H9 (cell line): ENCODE results near the gene AGO3. TPM values are rescaled to one million over a fixed set of nuclear protein-coding genes. Genes with fewer than 3 reads are reported as not detected.

Source experiments
- DNase-seq: peaks from one replicate; pipeline ENCODE4 v3.0.0-alpha.2; 2017
- H2AFZ ChIP-seq: one replicate; pipeline ENCODE4 v1.6.1; 2013; ENCODE audit warnings: mild to moderate bottlenecking, low read length, control low read depth, moderate library complexity
- H2AK5ac ChIP-seq: 2 replicates; pipeline ENCODE4 v1.6.1; 2013; ENCODE audit warnings: low read length, control low read depth, mixed read lengths; ENCODE audit not compliant: insufficient read length
- H2BK120ac ChIP-seq: one replicate; pipeline ENCODE4 v1.6.1; 2013; ENCODE audit warnings: low read depth, mild to moderate bottlenecking, low read length, control low read depth, inconsistent platforms; ENCODE audit not compliant: poor library complexity, severe bottlenecking
- H2BK12ac ChIP-seq: 2 replicates; pipeline ENCODE4 v1.6.1; 2013; ENCODE audit warnings: low read length, control low read depth, mixed read lengths, low read depth; ENCODE audit not compliant: insufficient read length
- H2BK15ac ChIP-seq: 2 replicates; pipeline ENCODE4 v1.6.1; 2013; ENCODE audit warnings: low read depth, low read length, control low read depth
- H2BK20ac ChIP-seq: one replicate; pipeline ENCODE4 v1.6.1; 2013; ENCODE audit warnings: low read depth, mild to moderate bottlenecking, low read length, control low read depth, inconsistent platforms; ENCODE audit not compliant: poor library complexity, severe bottlenecking
- H2BK5ac ChIP-seq: 2 replicates; pipeline ENCODE4 v1.6.1; 2013; ENCODE audit warnings: low read length, control low read depth, mixed read lengths; ENCODE audit not compliant: insufficient read length
- H3K14ac ChIP-seq: 2 replicates; pipeline ENCODE4 v1.6.1; 2013; ENCODE audit warnings: low read length, control low read depth; ENCODE audit not compliant: insufficient read depth
- H3K18ac ChIP-seq: 2 replicates; pipeline ENCODE4 v1.6.1; 2013; ENCODE audit warnings: low read depth, mild to moderate bottlenecking, mixed read lengths, low read length, control low read depth; ENCODE audit not compliant: insufficient read length
- H3K23ac ChIP-seq: 2 replicates; pipeline ENCODE4 v1.6.1; 2013; ENCODE audit warnings: low read length, control low read depth, mixed read lengths, low read depth; ENCODE audit not compliant: insufficient read length
- H3K23me2 ChIP-seq: 2 replicates; pipeline ENCODE4 v1.6.1; 2013; ENCODE audit warnings: low read depth, mild to moderate bottlenecking, mixed read lengths, low read length, control low read depth; ENCODE audit not compliant: insufficient read length, poor library complexity, severe bottlenecking
- H3K27ac ChIP-seq: 2 replicates; pipeline ENCODE4 v1.5.1; 2013; ENCODE audit warnings: low read length, control low read depth, mixed read lengths, low read depth; ENCODE audit not compliant: insufficient read length
- H3K27me3 ChIP-seq: 2 replicates; pipeline ENCODE4 v1.6.1; 2013; ENCODE audit warnings: low read length, control low read depth, inconsistent platforms; ENCODE audit not compliant: insufficient read depth
- H3K4ac ChIP-seq: 2 replicates; pipeline ENCODE4 v1.6.1; 2013; ENCODE audit warnings: low read depth, mild to moderate bottlenecking, control low read depth, inconsistent platforms, low read length, moderate library complexity
- H3K4me1 ChIP-seq: 2 replicates; pipeline ENCODE4 v1.6.1; 2013; ENCODE audit warnings: low read length, control low read depth, inconsistent platforms; ENCODE audit not compliant: insufficient read depth
- H3K4me2 ChIP-seq: 2 replicates; pipeline ENCODE4 v1.6.1; 2013; ENCODE audit warnings: low read length, control low read depth, mixed read lengths; ENCODE audit not compliant: insufficient read length, insufficient read depth
- H3K56ac ChIP-seq: 2 replicates; pipeline ENCODE4 v1.6.1; 2013; ENCODE audit warnings: low read depth, mild to moderate bottlenecking, mixed read lengths, low read length, control low read depth; ENCODE audit not compliant: insufficient read length
- H3K79me1 ChIP-seq: 2 replicates; pipeline ENCODE4 v1.6.1; 2013; ENCODE audit warnings: low read depth, mild to moderate bottlenecking, moderate library complexity, low read length, control low read depth, inconsistent platforms; ENCODE audit not compliant: insufficient read depth, poor library complexity, severe bottlenecking
- H3K79me2 ChIP-seq: 2 replicates; pipeline ENCODE4 v1.6.1; 2013; ENCODE audit warnings: low read length, control low read depth, inconsistent platforms; ENCODE audit not compliant: insufficient read depth
- H3K9ac ChIP-seq: 2 replicates; pipeline ENCODE4 v1.6.1; 2013; ENCODE audit warnings: low read length, control low read depth, mixed read lengths; ENCODE audit not compliant: insufficient read length; ENCODE audit errors: extremely low read depth
- H3K9me3 ChIP-seq: one replicate; pipeline ENCODE4 v1.6.1; 2013; ENCODE audit warnings: low read depth, low read length, inconsistent platforms; ENCODE audit not compliant: control insufficient read depth
- H3T11ph ChIP-seq: one replicate; pipeline ENCODE4 v1.6.1; 2013; ENCODE audit warnings: mild to moderate bottlenecking, low read length, control low read depth, inconsistent platforms
- H4K20me1 ChIP-seq: one replicate; pipeline ENCODE4 v1.6.1; 2013; ENCODE audit not compliant: control insufficient read depth, insufficient read length, insufficient read depth
- H4K5ac ChIP-seq: 2 replicates; pipeline ENCODE4 v1.6.1; 2013; ENCODE audit warnings: low read depth, mild to moderate bottlenecking, mixed read lengths, low read length, control low read depth; ENCODE audit not compliant: insufficient read length
- H4K8ac ChIP-seq: replicated peaks from 2 replicates; pipeline ENCODE4 v1.6.1; 2013; ENCODE audit warnings: low read length, control low read depth, mixed read lengths, low read depth; ENCODE audit not compliant: insufficient read length
- H4K91ac ChIP-seq: 2 replicates; pipeline ENCODE4 v1.6.1; 2013; ENCODE audit warnings: low read depth, mild to moderate bottlenecking, moderate library complexity, mixed read lengths, low read length, control low read depth; ENCODE audit not compliant: insufficient read length
- H3K27ac Mint-ChIP-seq, 3 experiments: 2 replicates in 2 of 3; 3 replicates in 1 of 3; pipeline ENCODE4 v1.8.0; 2020 to 2021; ENCODE audit warnings: mixed read lengths in 3 of 3, mild to moderate bottlenecking in 1 of 3, moderate library complexity in 1 of 3
- H3K27me3 Mint-ChIP-seq: 2 replicates; pipeline ENCODE4 v1.8.0; 2021; ENCODE audit warnings: low read depth, mild to moderate bottlenecking, moderate library complexity, mixed read lengths
- H3K36me3 Mint-ChIP-seq, 3 experiments: 2 replicates in 2 of 3; 3 replicates in 1 of 3; pipeline ENCODE4 v1.8.0; 2020 to 2021; ENCODE audit warnings: low read depth in 3 of 3, mixed read lengths in 3 of 3; ENCODE audit not compliant: insufficient read depth in 1 of 3
- H3K4me1 Mint-ChIP-seq, 2 experiments: 2 replicates each; pipeline ENCODE4 v1.8.0; 2020; ENCODE audit warnings: mixed read lengths in 2 of 2
- H3K4me3 Mint-ChIP-seq, 2 experiments: 2 replicates in 1 of 2; 3 replicates in 1 of 2; pipeline ENCODE4 v1.8.0; 2020 to 2021; ENCODE audit warnings: mild to moderate bottlenecking in 2 of 2, mixed read lengths in 2 of 2, moderate library complexity in 1 of 2
- H3K9me3 Mint-ChIP-seq, 2 experiments: 2 replicates in 1 of 2; 3 replicates in 1 of 2; pipeline ENCODE4 v1.8.0; 2020; ENCODE audit warnings: mild to moderate bottlenecking in 2 of 2, mixed read lengths in 2 of 2, moderate library complexity in 1 of 2
- WGBS: extraction: QIAGEN DNeasy Blood & Tissue Kit; methylation state at CpG from one replicate; pipeline ENCODE4 v1.1.7; 2013; ENCODE audit warnings: missing lambda C conversion rate, low lambda C conversion rate, mixed read lengths; ENCODE audit not compliant: insufficient read length; ENCODE audit errors: extremely low coverage; 5-methylcytosine and 5-hydroxymethylcytosine counted together
- total RNA-seq: library from RNA; stranded (reverse); gene quantifications from 2 replicates; pipeline ENCODE4 v1.2.1, GENCODE V29; 2021
- TF ChIP-seq, protein P1 (sequence below): fragments of 200-600 bp; sonication (generic); conservative IDR thresholded peaks from 3 replicates; pipeline ENCODE4 v1.8.0; 2021; ENCODE audit warnings: antibody characterized with exemption, mild to moderate bottlenecking

Gene AGO3
- total RNA-seq, 1 experiment from 2014 or later = 27.0 TPM

DNA sequence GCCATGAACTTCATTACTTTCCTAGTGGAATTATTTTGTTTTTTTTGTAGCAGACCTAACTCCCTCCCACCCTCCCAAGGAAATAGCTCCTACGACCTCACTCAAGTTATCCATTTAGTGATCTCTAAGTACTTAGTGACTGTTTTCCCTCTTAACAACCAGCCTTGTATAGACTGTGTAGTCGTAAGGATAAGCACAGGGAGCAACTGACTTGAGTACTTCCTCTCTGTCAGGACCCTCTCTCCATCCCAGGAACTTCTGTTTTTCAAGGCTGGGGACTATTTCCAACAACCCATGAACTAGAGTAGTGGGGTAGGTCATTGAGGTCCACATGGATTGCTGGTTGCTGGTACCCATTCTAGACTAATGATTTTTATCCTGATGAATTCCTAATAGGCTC lies 46.0 kb upstream of the AGO3 start:
- no peak overlapping the region for H3K4ac ChIP-seq
- no peak overlapping the region for H3T11ph ChIP-seq
- H3K9me3 ChIP-seq = no peaks in the 10 kb centered on the region
- H3K23me2 ChIP-seq = peaks cover 13% of the 10 kb centered on the region
- Mint-ChIP-seq H3K27ac (peak overlapping the region; percentile 32 to 92 (median 78); a peak in 6 of 7 replicates), H3K36me3 (peaks cover 8 to 15% (median 14%) of the 10 kb centered on the region in 3 experiments; a peak in 6 of 7 replicates), H3K27me3 (no peaks in the 10 kb centered on the region), H3K4me1 (peaks cover 45 to 47% of the 10 kb centered on the region in 2 experiments), H3K9me3 (no peaks in the 10 kb centered on the region), H3K4me3 (peak overlapping the region; percentile 69 to 97)
- WGBS = no CpG with 5 or more reads among the region's 2 CpGs
- no peak overlapping the region for H3K9ac ChIP-seq
- peaks cover 4% of the 10 kb centered on the region for H4K20me1 ChIP-seq
- DNase-seq = no peak
- H3K79me1 ChIP-seq = peaks cover 7% of the 10 kb centered on the region
- no peak overlapping the region for H2AK5ac ChIP-seq
- H4K91ac ChIP-seq = no peak overlapping the region
- TF ChIP-seq, protein P1, sequence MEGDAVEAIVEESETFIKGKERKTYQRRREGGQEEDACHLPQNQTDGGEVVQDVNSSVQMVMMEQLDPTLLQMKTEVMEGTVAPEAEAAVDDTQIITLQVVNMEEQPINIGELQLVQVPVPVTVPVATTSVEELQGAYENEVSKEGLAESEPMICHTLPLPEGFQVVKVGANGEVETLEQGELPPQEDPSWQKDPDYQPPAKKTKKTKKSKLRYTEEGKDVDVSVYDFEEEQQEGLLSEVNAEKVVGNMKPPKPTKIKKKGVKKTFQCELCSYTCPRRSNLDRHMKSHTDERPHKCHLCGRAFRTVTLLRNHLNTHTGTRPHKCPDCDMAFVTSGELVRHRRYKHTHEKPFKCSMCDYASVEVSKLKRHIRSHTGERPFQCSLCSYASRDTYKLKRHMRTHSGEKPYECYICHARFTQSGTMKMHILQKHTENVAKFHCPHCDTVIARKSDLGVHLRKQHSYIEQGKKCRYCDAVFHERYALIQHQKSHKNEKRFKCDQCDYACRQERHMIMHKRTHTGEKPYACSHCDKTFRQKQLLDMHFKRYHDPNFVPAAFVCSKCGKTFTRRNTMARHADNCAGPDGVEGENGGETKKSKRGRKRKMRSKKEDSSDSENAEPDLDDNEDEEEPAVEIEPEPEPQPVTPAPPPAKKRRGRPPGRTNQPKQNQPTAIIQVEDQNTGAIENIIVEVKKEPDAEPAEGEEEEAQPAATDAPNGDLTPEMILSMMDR = no peak
- no peaks in the 10 kb centered on the region for H3K27me3 ChIP-seq
- H3K4me2 ChIP-seq = peak overlapping the region; percentile 86
- no peak overlapping the region for H2BK5ac ChIP-seq
- H3K4me1 ChIP-seq = peaks cover 16% of the 10 kb centered on the region
- no peak overlapping the region for H3K23ac ChIP-seq
- no peak overlapping the region for H2BK120ac ChIP-seq
- no peak overlapping the region for H3K14ac ChIP-seq
- H4K5ac ChIP-seq = no peak overlapping the region
- H4K8ac ChIP-seq = no peak overlapping the region
- no peak overlapping the region for H3K27ac ChIP-seq
- H3K56ac ChIP-seq = no peak overlapping the region
- H2BK15ac ChIP-seq = no peak overlapping the region
- H3K18ac ChIP-seq = no peak overlapping the region
- H2AFZ ChIP-seq = no peak overlapping the region
- H2BK12ac ChIP-seq = no peak overlapping the region
- H2BK20ac ChIP-seq = no peak overlapping the region
- H3K79me2 ChIP-seq = peaks cover 24% of the 10 kb centered on the region; the same call in 1 of the 2 replicates
